SHP77 (cell line): ENCODE data around the gene TNK2.
"Not testable (repeated sequence)": the region's sequence is repeated elsewhere in the genome, so short reads cannot be mapped to it uniquely, and the experiment has no call there.

Experiments
- DNase-seq, 2 experiments: peaks; one replicate each; lab custom pipeline; 2025; lab: John Stamatoyannopoulos, UW

Gene TNK2

GRCh38 chr3:195907934-195908693 is at the start of gene TNK2:
Gene TNK2, minus strand, starts transcription at chr3:195908551. Its CDS starts 19,963 bp downstream, at chr3:195888588.
- no peak for DNase-seq

GRCh38 chr3:195956577-195956976 is 48.2 kb upstream of the TNK2 start:
- DNase-seq, result no peak

GRCh38 chr3:195955416-195955841 is 47.1 kb upstream of the TNK2 start:
- DNase-seq, result not testable (repeated sequence)

GRCh38 chr3:195954752-195955119 is 46.4 kb upstream of the TNK2 start:
- not testable (repeated sequence) for DNase-seq

- not testable (repeated sequence) for DNase-seq
Measured at GRCh38 chr3:195954052-195954751, 45.9 kb upstream of the TNK2 start.

GRCh38 chr3:195952590-195952989 is 44.2 kb upstream of the TNK2 start:
- not testable (repeated sequence) for DNase-seq

GRCh38 chr3:195951443-195952177 is 43.3 kb upstream of the TNK2 start:
- DNase-seq, result not testable (repeated sequence)

- not testable (repeated sequence) for DNase-seq
Measured at GRCh38 chr3:195950731-195951130, 42.4 kb upstream of the TNK2 start.

- not testable (repeated sequence) for DNase-seq
Measured at GRCh38 chr3:195950164-195950563, 41.8 kb upstream of the TNK2 start.

GRCh38 chr3:195946910-195947699 is 38.8 kb upstream of the TNK2 start:
- not testable (repeated sequence) for DNase-seq

GRCh38 chr3:195941265-195941815 is 33.0 kb upstream of the TNK2 start:
- not testable (repeated sequence) for DNase-seq

GRCh38 chr3:195940806-195941205 is 32.5 kb upstream of the TNK2 start:
- not testable (repeated sequence) for DNase-seq

- DNase-seq, result not testable (repeated sequence)
Measured at GRCh38 chr3:195939526-195940470, 31.4 kb upstream of the TNK2 start.

- DNase-seq, result not testable (repeated sequence)
Measured at GRCh38 chr3:195933044-195933430, 24.7 kb upstream of the TNK2 start.

GRCh38 chr3:195932418-195933043 is 24.2 kb upstream of the TNK2 start:
- no peak for DNase-seq

GRCh38 chr3:195931582-195932273 is 23.4 kb upstream of the TNK2 start:
- DNase-seq, result no peak

GRCh38 chr3:195929452-195929851 is 21.1 kb upstream of the TNK2 start:
- DNase-seq, result no peak

- DNase-seq, result no peak
Measured at GRCh38 chr3:195921334-195921791, 13.0 kb upstream of the TNK2 start.

- DNase-seq, result no peak
Measured at GRCh38 chr3:195918176-195918575, 9.8 kb upstream of the TNK2 start.
